Esophagus mucosa (tissue), 1 donor: Measurements from ENCODE around the gene PEX26. TPM values are rescaled to one million over a fixed set of nuclear protein-coding genes. Genes with fewer than 3 reads are reported as not detected.

ENCODE experiments used
- total RNA-seq: library from RNA; stranded (reverse); gene quantifications from one replicate; pipeline ENCODE4 v1.2.4, GENCODE V29; 2023
- donor health status: DM: yes; HTN: yes; CAD: no.

The PEX26 gene
- total RNA-seq, 1 donor from 2014 or later: 28.8 TPM

Other genes with a start within 250 kb of the PEX26 start
- gene MICAL3, start 53.4 kb upstream of the PEX26 start, total RNA-seq: 27.3 TPM
- 0.68 TPM for gene TUBA8, start 32.8 kb downstream of the PEX26 start, total RNA-seq
- 3.3 TPM for gene USP18, start 72.2 kb downstream of the PEX26 start, total RNA-seq